Osteocyte (in vitro differentiated cells): ENCODE measurements around the gene SALL3. TPM values are rescaled to one million over a fixed set of nuclear protein-coding genes. Genes with fewer than 3 reads are reported as not detected.

Experiments
- DNase-seq: peaks from one replicate; pipeline ENCODE4 v3.0.0; 2021; ENCODE audit warnings: mixed read lengths; ENCODE audit not compliant: unreplicated experiment; ENCODE audit errors: extremely low spot score
- H3K27ac Mint-ChIP-seq: one replicate; pipeline ENCODE4 v1.8.0; 2021; ENCODE audit warnings: mild to moderate bottlenecking, mixed read lengths; ENCODE audit not compliant: unreplicated experiment
- H3K27me3 Mint-ChIP-seq: one replicate; pipeline ENCODE4 v1.8.0; 2021; ENCODE audit warnings: mixed read lengths; ENCODE audit not compliant: unreplicated experiment
- H3K36me3 Mint-ChIP-seq: one replicate; pipeline ENCODE4 v1.8.0; 2021; ENCODE audit warnings: mixed read lengths; ENCODE audit not compliant: unreplicated experiment
- H3K4me1 Mint-ChIP-seq: one replicate; pipeline ENCODE4 v1.8.0; 2021; ENCODE audit warnings: mixed read lengths; ENCODE audit not compliant: unreplicated experiment
- H3K4me3 Mint-ChIP-seq: one replicate; pipeline ENCODE4 v1.8.0; 2021; ENCODE audit warnings: mild to moderate bottlenecking, moderate library complexity, mixed read lengths; ENCODE audit not compliant: unreplicated experiment
- H3K9me3 Mint-ChIP-seq: one replicate; pipeline ENCODE4 v1.8.0; 2021; ENCODE audit warnings: mixed read lengths; ENCODE audit not compliant: unreplicated experiment
- CTCF ChIP-seq: fragments of 200-600 bp; sonication (generic); IDR thresholded peaks from 2 replicates; pipeline ENCODE4 v1.5.0; 2021; ENCODE audit warnings: antibody characterized with exemption, mild to moderate bottlenecking, moderate library complexity
- total RNA-seq: library from RNA; stranded (reverse); gene quantifications from 2 replicates; pipeline ENCODE4 v1.2.1, GENCODE V29; 2021

SALL3 gene
- total RNA-seq, 1 donor from 2014 or later, result not detected

- DNase-seq, result no peak
- no peak for TF ChIP-seq CTCF
- H3K27ac Mint-ChIP-seq, result no peak overlapping the region
- peaks cover 12% of the 10 kb centered on the region for H3K9me3 Mint-ChIP-seq
- no peaks in the 10 kb centered on the region for H3K36me3 Mint-ChIP-seq
- H3K27me3 Mint-ChIP-seq, result no peaks in the 10 kb centered on the region
- no peak overlapping the region for H3K4me3 Mint-ChIP-seq
- H3K4me1 Mint-ChIP-seq, result no peaks in the 10 kb centered on the region
Measured at GRCh38 chr18:78945628-78946027, 34.0 kb upstream of the SALL3 start.

- Mint-ChIP-seq H3K27ac (no peak overlapping the region), H3K4me3 (no peak overlapping the region), H3K27me3 (no peaks in the 10 kb centered on the region), H3K4me1 (no peaks in the 10 kb centered on the region), H3K36me3 (no peaks in the 10 kb centered on the region), H3K9me3 (peaks cover 17% of the 10 kb centered on the region)
- TF ChIP-seq CTCF, result no peak
- DNase-seq, result no peak
Measured at GRCh38 chr18:78947291-78947690, 32.3 kb upstream of the SALL3 start.

- no peak overlapping the region for H3K27ac Mint-ChIP-seq
- H3K27me3 Mint-ChIP-seq, result no peaks in the 10 kb centered on the region
- no peaks in the 10 kb centered on the region for H3K4me1 Mint-ChIP-seq
- no peaks in the 10 kb centered on the region for H3K36me3 Mint-ChIP-seq
- H3K9me3 Mint-ChIP-seq, result peaks cover 16% of the 10 kb centered on the region
- no peak for TF ChIP-seq CTCF
- DNase-seq, result no peak
- no peak overlapping the region for H3K4me3 Mint-ChIP-seq
Measured at GRCh38 chr18:78948221-78948620, 31.4 kb upstream of the SALL3 start.

GRCh38 chr18:78948707-78949106 is 30.9 kb upstream of the SALL3 start:
- no peak overlapping the region for H3K27ac Mint-ChIP-seq

GRCh38 chr18:78949216-78949615 is 30.4 kb upstream of the SALL3 start:
- no peak for TF ChIP-seq CTCF
- DNase-seq, result no peak
- H3K4me1 Mint-ChIP-seq, result no peaks in the 10 kb centered on the region
- H3K27me3 Mint-ChIP-seq, result no peaks in the 10 kb centered on the region
- no peak overlapping the region for H3K4me3 Mint-ChIP-seq
- H3K36me3 Mint-ChIP-seq, result no peaks in the 10 kb centered on the region
- no peak overlapping the region for H3K27ac Mint-ChIP-seq
- H3K9me3 Mint-ChIP-seq, result peaks cover 11% of the 10 kb centered on the region

More at GRCh38 chr18:78948707-78949106, 30.9 kb upstream of the SALL3 start:
- H3K4me1 Mint-ChIP-seq, result no peaks in the 10 kb centered on the region
- no peaks in the 10 kb centered on the region for H3K27me3 Mint-ChIP-seq
- TF ChIP-seq CTCF, result no peak
- H3K36me3 Mint-ChIP-seq, result no peaks in the 10 kb centered on the region
- peaks cover 14% of the 10 kb centered on the region for H3K9me3 Mint-ChIP-seq
- no peak for DNase-seq
- H3K4me3 Mint-ChIP-seq, result no peak overlapping the region
